Gastroesophageal sphincter (tissue), 3 donors: ENCODE results near the gene IL1RAPL1.
"Not testable (repeated sequence)": the region's sequence is repeated elsewhere in the genome, so short reads cannot be mapped to it uniquely, and the experiment has no call there.

Experiments
- EP300 ChIP-seq: sonication (generic); formaldehyde crosslinking; IDR thresholded peaks from one replicate; pipeline ENCODE4 v1.6.1; 2017; ENCODE audit warnings: antibody characterized with exemption, mild to moderate bottlenecking
- TF ChIP-seq, protein P1 (sequence below), 4 experiments: fragments of 200-600 bp in 2 of 4; fragments of 450-650 bp in 2 of 4; sonication (generic) in 1 of 4; IDR thresholded peaks; one replicate each; pipeline ENCODE4 v1.5.1; 2017 to 2019; ENCODE audit warnings: antibody characterized with exemption in 4 of 4, mild to moderate bottlenecking in 2 of 4, moderate library complexity in 2 of 4

GRCh38 chrX:29332429-29332828 is 745.2 kb downstream of the IL1RAPL1 start:
- TF ChIP-seq EP300, result not testable (repeated sequence)
- TF ChIP-seq, protein P1, sequence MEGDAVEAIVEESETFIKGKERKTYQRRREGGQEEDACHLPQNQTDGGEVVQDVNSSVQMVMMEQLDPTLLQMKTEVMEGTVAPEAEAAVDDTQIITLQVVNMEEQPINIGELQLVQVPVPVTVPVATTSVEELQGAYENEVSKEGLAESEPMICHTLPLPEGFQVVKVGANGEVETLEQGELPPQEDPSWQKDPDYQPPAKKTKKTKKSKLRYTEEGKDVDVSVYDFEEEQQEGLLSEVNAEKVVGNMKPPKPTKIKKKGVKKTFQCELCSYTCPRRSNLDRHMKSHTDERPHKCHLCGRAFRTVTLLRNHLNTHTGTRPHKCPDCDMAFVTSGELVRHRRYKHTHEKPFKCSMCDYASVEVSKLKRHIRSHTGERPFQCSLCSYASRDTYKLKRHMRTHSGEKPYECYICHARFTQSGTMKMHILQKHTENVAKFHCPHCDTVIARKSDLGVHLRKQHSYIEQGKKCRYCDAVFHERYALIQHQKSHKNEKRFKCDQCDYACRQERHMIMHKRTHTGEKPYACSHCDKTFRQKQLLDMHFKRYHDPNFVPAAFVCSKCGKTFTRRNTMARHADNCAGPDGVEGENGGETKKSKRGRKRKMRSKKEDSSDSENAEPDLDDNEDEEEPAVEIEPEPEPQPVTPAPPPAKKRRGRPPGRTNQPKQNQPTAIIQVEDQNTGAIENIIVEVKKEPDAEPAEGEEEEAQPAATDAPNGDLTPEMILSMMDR (IDR thresholded peaks at IDR 0.05), result not testable (repeated sequence)
